Retinal pigment epithelial cell (primary cell): ENCODE measurements around the gene ATG5.

Source experiments
- DNase-seq: peaks from one replicate; pipeline ENCODE4 v3.0.0-alpha.2; 2010; ENCODE audit warnings: low read depth
- H3K4me3 ChIP-seq: 2 replicates; pipeline ENCODE4 v1.5.1; 2011; ENCODE audit warnings: mild to moderate bottlenecking, low read length, control low read depth, moderate library complexity
- TF ChIP-seq, protein P1 (sequence below): conservative IDR thresholded peaks from 2 replicates; pipeline ENCODE4 v1.5.1; 2011; ENCODE audit warnings: low read depth, low read length, control low read depth, inconsistent platforms

ATG5 gene

DNA sequence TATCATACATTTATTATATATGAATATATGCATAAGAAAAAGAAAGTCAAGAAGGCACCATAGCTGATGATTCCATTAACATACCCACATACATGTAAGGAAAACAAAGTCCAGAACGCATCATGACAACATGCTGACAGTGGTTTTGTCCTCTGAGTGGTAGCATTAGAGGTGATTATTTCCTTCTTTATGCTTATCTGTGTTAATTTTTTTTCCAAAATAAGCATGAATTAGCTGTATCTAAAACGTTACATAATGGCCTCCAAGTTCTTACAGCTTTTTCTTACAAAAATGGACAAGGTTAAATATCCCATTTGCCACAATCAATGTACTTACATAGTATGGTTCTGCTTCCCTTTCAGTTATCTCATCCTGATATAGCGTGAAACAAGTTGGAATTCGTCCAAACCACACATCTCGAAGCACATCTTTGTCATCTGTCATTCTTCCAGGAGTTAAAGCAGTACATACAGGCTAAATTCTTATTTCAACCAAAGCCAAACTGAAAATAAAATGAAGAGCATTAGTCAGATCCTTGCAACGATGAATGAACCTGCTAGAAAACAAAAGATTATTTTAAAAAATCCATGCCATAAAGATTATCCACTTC lies 9.7 kb downstream of the ATG5 start:
- TF ChIP-seq, protein P1, sequence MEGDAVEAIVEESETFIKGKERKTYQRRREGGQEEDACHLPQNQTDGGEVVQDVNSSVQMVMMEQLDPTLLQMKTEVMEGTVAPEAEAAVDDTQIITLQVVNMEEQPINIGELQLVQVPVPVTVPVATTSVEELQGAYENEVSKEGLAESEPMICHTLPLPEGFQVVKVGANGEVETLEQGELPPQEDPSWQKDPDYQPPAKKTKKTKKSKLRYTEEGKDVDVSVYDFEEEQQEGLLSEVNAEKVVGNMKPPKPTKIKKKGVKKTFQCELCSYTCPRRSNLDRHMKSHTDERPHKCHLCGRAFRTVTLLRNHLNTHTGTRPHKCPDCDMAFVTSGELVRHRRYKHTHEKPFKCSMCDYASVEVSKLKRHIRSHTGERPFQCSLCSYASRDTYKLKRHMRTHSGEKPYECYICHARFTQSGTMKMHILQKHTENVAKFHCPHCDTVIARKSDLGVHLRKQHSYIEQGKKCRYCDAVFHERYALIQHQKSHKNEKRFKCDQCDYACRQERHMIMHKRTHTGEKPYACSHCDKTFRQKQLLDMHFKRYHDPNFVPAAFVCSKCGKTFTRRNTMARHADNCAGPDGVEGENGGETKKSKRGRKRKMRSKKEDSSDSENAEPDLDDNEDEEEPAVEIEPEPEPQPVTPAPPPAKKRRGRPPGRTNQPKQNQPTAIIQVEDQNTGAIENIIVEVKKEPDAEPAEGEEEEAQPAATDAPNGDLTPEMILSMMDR = no peak
- H3K4me3 ChIP-seq = no peak overlapping the region
- no peak for DNase-seq

DNA sequence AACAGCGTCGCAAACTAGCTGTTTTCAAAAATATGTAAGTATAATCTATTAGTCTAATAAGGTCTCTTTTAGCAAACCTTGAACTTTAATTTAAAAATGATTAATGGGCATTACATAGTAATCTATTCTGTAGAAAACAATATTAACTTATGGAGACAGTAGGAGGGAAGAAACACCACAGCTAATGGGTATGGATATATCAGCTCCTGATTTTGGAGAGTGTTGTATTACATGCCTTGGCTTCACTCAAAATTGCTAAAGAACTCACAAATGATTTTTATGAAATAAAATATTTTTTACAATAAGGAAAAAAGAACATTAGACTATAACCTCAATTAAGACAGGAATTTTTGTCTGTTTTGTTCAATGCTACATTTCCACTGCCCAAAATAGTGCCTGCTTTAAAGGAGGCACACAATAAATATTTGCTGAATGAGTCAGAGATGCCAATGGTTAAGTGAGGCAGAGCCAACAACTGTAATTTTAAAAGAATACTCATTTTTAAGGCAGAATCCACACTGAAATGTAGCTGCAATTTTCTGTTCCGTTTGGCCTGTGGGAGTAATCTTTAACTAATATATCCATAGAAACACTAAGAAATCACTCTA lies 15.7 kb downstream of the ATG5 start:
- H3K4me3 ChIP-seq = no peak overlapping the region
- no peak for DNase-seq
- TF ChIP-seq, protein P1 = no peak

DNA sequence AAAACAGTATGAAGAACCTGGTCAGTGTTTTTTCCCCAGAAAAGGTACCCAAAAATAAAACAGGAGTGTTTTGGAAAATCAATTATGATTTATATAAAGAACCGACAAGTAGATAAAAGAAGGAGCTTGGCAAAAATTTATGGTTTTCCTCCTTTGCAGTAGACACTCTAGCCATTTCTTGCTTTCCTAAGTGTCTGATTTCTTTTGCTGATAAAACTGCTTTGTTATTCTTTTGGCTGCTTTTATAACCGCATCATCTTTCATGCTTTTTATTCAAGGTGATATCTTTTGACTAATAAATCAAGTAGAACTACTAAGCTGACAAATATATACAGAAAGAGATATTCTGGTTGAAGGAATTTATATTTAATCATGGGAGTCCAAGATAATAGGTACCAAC lies 16.6 kb downstream of the ATG5 start:
- TF ChIP-seq, protein P1 = no peak
- no peak overlapping the region for H3K4me3 ChIP-seq
- no peak for DNase-seq

DNA sequence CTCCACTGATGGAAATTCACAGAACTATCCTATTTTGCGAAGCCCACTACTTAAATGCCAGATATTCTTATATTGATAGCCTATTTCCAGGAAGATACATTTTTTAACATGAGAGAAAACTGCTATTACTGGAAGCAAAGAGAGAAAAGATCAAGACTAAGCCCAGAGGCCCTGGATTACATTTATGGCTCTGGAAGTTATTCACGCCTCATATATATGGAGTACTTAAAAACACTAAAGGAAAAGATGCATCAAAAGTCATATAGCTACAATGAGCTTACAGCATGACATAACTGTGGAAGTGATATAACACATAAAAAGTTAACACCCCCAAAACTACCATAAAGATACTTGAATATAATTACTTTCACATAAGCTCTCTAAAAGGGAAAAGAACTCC lies 19.8 kb downstream of the ATG5 start:
- TF ChIP-seq, protein P1 = no peak
- H3K4me3 ChIP-seq = no peak overlapping the region
- DNase-seq = no peak

DNA sequence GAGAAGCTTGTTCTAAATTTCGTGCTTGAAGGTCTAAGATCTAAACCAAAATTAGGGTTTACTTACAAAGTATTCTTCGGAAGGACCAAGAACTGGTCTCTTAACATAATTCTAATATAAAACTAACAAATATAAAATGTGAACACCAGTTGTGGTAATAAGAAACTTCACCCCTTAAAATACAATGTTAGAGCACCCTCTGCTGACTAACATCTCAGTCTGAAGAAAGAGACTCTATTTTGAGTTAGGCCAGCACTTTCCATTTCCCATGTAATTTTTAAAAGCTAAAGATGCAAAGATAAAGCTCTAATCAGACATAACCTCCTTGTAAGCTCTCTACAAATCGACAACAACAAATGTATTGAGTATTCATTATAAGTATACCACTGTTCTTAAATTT lies 24.6 kb downstream of the ATG5 start:
- DNase-seq = no peak
- TF ChIP-seq, protein P1 = peak; percentile 56
- no peak overlapping the region for H3K4me3 ChIP-seq

DNA sequence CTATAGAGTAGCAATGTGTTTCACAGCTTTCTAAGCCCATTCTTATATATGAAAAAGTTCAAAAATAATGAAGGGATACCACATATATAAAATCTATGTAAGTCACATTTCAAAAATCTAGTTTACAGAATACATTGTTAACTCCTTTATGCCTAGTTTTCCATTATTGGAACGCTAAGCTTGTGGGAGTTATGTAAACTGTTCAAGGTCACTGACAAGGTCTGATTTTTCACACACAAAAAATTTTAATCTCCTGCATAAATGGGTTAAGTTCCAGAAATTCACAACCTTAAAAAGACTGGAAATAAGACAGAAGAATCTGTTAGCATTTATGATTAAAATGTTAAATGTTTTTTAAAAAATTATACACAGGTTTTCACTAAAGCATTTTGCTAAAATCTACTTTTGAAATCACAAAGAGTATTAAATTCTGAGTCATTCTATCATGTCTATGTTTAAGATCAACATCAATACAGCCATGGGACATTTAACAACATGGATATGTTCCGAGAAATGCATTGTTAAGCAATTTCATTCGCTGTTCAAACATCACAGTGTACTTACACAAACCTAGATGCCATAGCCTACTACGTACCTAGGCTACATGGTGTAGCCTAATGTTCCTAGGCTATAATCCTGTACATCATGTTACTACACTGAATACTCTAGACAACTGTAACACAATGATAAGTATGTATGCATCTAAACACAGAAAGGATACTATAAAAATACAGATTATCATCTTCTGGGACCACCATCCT lies 25.4 kb downstream of the ATG5 start:
- H3K4me3 ChIP-seq = no peak overlapping the region
- TF ChIP-seq, protein P1 = no peak
- DNase-seq = no peak
